Activated CD8-positive, alpha-beta T cell treated with anti-CD3 and anti-CD28 coated beads, Interleukin-2, amount 10 ng/mL, durations not matched to agents 7 days and 5 days (primary cell): ENCODE measurements around the gene KIF5C. TPM values are rescaled to one million over a fixed set of nuclear protein-coding genes. Genes with fewer than 3 reads are reported as not detected.

Source experiments
- ATAC-seq: fragments of 150-1000 bp; cut with Tn5 transposase; one replicate; pipeline ENCODE4 v1.10.0; 2021; ENCODE audit warnings: moderate library complexity
- CTCF ChIA-PET: fragments of 350-600 bp; sonication (Branson Sonifier 250); formaldehyde crosslinking; loops from one replicate; lab custom pipeline; 2021; ENCODE audit warnings: antibody characterized with exemption; lab: Charles Lee
- POLR2A ChIA-PET: fragments of 350-600 bp; sonication (Branson Sonifier 250); formaldehyde crosslinking; loops from one replicate; lab custom pipeline; 2021; ENCODE audit warnings: antibody characterized with exemption; lab: Charles Lee
- DNase-seq: peaks from one replicate; pipeline ENCODE4 v3.0.0-alpha.2; 2020
- H3K27ac Mint-ChIP-seq: one replicate; pipeline ENCODE4 v1.8.0; 2021; ENCODE audit warnings: mild to moderate bottlenecking, mixed read lengths
- H3K27me3 Mint-ChIP-seq: one replicate; pipeline ENCODE4 v1.8.0; 2021; ENCODE audit warnings: low read depth, mixed read lengths
- H3K36me3 Mint-ChIP-seq: one replicate; pipeline ENCODE4 v1.8.0; 2021; ENCODE audit warnings: low read depth, mixed read lengths
- H3K4me1 Mint-ChIP-seq: one replicate; pipeline ENCODE4 v1.8.0; 2021; ENCODE audit warnings: low read depth, mixed read lengths
- H3K4me3 Mint-ChIP-seq: one replicate; pipeline ENCODE4 v1.8.0; 2021; ENCODE audit warnings: mild to moderate bottlenecking, mixed read lengths
- H3K9me3 Mint-ChIP-seq: one replicate; pipeline ENCODE4 v1.8.0; 2022; ENCODE audit warnings: mixed read lengths; ENCODE audit not compliant: insufficient read depth
- total RNA-seq, 2 experiments: library from RNA; stranded (reverse); gene quantifications; one replicate each; pipeline ENCODE4 v1.2.3, GENCODE V29; 2021

Gene KIF5C
- total RNA-seq, 2 experiments from 2014 or later: 4.4 to 6.5 TPM

DNA sequence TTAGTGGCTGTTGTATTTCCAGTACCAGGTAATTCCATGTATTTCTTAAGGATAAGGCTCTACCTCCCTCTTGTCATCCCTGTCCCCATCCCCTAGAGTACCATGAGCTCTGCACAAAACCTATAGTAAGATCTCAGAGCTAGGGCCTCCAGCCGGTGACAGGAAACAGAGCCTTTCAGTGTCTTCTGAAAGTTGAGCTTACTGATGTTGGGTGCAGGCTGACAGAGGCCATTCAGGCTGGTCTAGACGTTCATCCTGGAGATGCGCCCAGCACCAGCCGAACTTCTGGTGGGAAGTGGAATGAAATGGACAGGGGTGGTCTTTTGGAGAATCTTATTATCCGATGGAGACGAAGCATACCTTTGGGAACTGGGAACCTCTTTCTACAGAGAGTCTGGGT is 146.7 kb downstream of the KIF5C start:
- Mint-ChIP-seq H3K4me3 (no peak overlapping the region), H3K27me3 (peaks cover 2% of the 10 kb centered on the region), H3K9me3 (no peaks in the 10 kb centered on the region), H3K27ac (no peak overlapping the region), H3K4me1 (no peaks in the 10 kb centered on the region), H3K36me3 (no peaks in the 10 kb centered on the region)
- DNase-seq (no peak), ATAC-seq (no peak)
- POLR2A ChIA-PET: no interaction called here
- CTCF ChIA-PET: no interaction called here

DNA sequence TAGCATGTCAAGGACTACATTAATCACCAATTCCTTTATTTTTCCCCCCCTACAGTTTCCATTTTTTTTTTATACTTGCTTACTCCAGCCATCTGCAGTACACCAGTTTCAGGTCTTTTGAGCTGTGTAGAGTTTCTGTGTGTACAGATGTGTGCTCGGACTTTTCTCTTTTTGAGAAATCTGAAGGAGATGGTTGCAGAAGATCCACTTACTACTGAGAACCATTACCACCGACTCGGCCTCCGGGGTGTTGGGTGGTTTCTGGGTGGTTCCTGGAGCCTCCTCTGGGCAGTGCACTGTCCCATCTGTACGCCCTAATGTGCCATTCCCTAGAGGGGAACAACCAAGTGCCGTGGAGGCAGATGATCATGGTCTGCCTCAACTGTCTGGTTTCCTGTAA is 148.1 kb downstream of the KIF5C start:
- Mint-ChIP-seq H3K4me1 (no peaks in the 10 kb centered on the region), H3K4me3 (no peak overlapping the region), H3K27ac (no peak overlapping the region), H3K27me3 (peaks cover 2% of the 10 kb centered on the region), H3K9me3 (no peaks in the 10 kb centered on the region), H3K36me3 (no peaks in the 10 kb centered on the region)
- ChIA-PET POLR2A (no interaction called here), CTCF (no interaction called here)
- no peak for ATAC-seq
- DNase-seq: no peak

DNA sequence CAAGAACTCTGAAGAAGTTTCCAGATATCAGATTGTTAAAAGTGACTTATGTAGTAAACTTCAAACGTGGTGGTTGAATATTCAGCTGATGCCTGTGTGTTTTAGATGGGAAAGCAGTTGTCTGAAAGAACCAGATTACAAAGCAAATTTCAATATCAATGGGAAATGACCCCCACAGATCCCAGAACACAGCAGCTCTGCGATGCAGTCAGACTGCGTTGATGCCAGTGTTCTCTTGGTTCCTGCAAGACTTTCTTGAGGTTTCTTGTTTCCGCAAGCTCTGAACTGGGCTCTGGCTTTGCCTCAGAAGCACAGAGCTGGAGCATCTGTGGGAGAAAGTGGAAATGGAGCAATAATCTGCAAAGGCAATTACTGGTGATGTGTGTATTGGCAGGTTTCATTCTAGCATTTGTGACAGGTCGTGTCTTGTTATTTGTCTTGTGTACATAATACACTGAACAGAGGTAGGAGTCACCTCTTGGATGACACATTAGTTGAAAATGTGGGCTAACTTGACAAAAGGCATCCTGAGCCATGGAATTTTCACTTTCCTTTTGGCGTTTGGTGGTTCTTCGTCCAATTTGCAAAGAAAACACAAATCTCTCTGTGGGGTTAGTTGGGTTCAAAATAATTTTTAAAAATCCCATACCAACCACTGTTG is 152.7 kb downstream of the KIF5C start:
- peaks cover 2% of the 10 kb centered on the region for H3K27me3 Mint-ChIP-seq
- no peaks in the 10 kb centered on the region for H3K9me3 Mint-ChIP-seq
- H3K27ac Mint-ChIP-seq: no peak overlapping the region
- no peak for DNase-seq
- peaks cover 7% of the 10 kb centered on the region for H3K4me1 Mint-ChIP-seq
- POLR2A ChIA-PET: no interaction called here
- H3K4me3 Mint-ChIP-seq: no peak overlapping the region
- ATAC-seq: no peak
- CTCF ChIA-PET: interaction anchor here (0.6 to 1.5 kb wide), 3 partner anchors 9 to 529 kb away, joined by 3 to 6 read pairs (median 3); no protein-coding TSS in a partner anchor
- no peaks in the 10 kb centered on the region for H3K36me3 Mint-ChIP-seq

DNA sequence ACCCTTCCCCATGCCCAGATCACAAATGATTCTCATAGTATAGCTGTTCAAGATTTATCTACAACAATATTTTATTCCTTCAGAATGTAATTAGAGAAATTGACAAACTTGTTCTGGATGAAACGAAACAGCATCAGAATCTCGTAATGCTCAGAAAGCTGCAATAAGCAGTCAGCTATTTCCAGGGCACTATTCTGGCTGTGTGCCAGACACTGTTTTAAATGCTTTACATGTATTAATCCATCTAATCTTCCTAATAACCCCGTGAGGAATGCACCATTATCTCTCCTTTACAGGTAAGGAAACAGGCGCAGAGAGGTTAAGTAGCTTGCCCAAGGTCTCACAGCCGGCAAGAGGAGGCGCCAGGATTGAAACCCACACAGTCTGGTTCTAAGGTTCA is 153.3 kb downstream of the KIF5C start:
- H3K4me1 Mint-ChIP-seq: peaks cover 7% of the 10 kb centered on the region
- ChIA-PET POLR2A (no interaction called here), CTCF (interaction anchor here (0.6 to 1.5 kb wide), 4 partner anchors 10 to 528 kb away, joined by 3 to 6 read pairs (median 3); no protein-coding TSS in a partner anchor)
- H3K9me3 Mint-ChIP-seq: no peaks in the 10 kb centered on the region
- no peak overlapping the region for H3K27ac Mint-ChIP-seq
- no peak overlapping the region for H3K4me3 Mint-ChIP-seq
- H3K36me3 Mint-ChIP-seq: no peaks in the 10 kb centered on the region
- peaks cover 2% of the 10 kb centered on the region for H3K27me3 Mint-ChIP-seq
- ATAC-seq: no peak
- no peak for DNase-seq

DNA sequence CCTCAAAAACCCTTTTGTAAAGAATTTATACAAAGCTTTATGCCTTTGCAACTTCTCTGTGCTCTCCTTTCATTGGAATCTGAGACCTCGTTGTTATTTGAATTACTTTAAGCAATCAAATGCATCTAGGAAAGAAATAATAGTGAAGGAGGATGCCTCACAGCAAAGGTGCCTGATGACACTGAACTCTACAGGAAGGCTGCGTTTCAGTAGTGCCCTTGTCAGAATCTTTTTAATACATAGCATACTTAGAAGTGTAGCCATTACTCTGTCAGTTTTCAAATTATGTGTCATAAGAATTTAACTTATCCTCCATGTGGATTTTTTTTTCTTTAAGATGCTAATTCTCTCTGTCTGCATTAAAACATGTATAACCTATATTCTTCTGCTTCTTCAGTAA is 153.9 kb downstream of the KIF5C start:
- ChIA-PET POLR2A (no interaction called here), CTCF (interaction anchor here (1.4 to 2.6 kb wide), 4 partner anchors 11 to 12 kb away, joined by 3 to 9 read pairs (median 4); no protein-coding TSS in a partner anchor)
- Mint-ChIP-seq H3K4me3 (no peak overlapping the region), H3K4me1 (peaks cover 7% of the 10 kb centered on the region), H3K9me3 (no peaks in the 10 kb centered on the region), H3K27me3 (peaks cover 6% of the 10 kb centered on the region), H3K36me3 (no peaks in the 10 kb centered on the region), H3K27ac (no peak overlapping the region)
- no peak for ATAC-seq
- DNase-seq: no peak

DNA sequence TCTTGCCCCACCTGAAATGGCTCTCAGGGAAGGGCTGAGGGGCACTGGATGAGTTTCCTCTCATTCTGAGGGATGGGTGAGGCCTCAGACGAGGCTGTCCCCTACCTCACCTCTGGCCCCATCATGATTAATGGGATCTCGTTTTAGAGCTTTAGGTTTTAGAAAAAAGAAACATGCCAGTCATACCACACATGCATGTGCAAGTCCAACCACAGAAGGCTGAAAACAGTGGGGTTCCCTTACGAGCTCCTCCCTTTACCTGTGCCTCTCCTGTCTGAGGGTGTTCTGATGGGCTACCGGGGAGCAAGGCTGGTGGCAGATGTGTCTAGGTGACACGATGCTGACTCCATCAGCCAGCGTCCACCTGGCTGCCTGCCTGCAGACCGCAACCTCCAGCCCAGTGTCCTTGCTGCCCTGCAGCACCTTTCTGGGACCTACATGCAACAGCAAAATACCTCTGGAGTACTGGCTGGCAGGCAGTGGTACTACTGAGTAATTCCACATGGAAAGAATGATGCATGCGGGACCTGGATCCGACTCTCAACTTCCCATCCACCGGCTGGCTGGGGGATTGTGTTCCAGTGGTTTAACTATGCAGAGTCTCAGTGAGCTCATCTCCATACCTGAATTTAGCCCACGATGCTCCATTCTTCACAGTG is 154.4 kb downstream of the KIF5C start:
- Mint-ChIP-seq H3K4me3 (no peak overlapping the region), H3K9me3 (no peaks in the 10 kb centered on the region), H3K27ac (no peak overlapping the region), H3K27me3 (peaks cover 9% of the 10 kb centered on the region), H3K4me1 (peaks cover 7% of the 10 kb centered on the region), H3K36me3 (no peaks in the 10 kb centered on the region)
- ChIA-PET POLR2A (no interaction called here), CTCF (interaction anchor here (1.5 to 2.6 kb wide), 2 partner anchors 10 to 12 kb away, joined by 3 to 9 read pairs; no protein-coding TSS in a partner anchor)
- ATAC-seq (no peak), DNase-seq (no peak)

DNA sequence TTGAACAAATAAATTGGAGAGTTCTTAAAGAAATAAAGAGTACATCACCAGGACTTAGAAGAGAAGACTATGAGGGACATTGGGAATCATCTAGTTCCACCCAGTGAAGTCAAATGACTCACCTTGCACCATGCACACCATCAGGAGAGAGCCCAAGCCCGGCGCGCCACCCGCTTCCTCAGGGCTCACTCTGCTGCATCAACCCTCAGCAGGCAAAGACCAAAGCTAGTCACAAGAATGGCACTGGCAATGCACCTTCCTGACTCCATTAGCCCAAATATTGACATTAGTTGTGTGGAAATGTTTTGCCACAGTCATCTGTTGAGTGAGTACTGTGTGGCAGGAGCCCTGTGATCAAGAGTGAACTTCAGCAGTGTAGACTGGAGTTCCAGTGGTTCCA is 156.4 kb downstream of the KIF5C start:
- Mint-ChIP-seq H3K9me3 (no peaks in the 10 kb centered on the region), H3K4me3 (no peak overlapping the region), H3K27me3 (peaks cover 13% of the 10 kb centered on the region), H3K27ac (no peak overlapping the region), H3K4me1 (peaks cover 7% of the 10 kb centered on the region), H3K36me3 (no peaks in the 10 kb centered on the region)
- ATAC-seq (no peak), DNase-seq (no peak)
- POLR2A ChIA-PET: no interaction called here
- CTCF ChIA-PET: interaction anchor here (0.6 to 2.6 kb wide), 3 partner anchors 14 to 178 kb away, joined by 3 to 9 read pairs (median 3); no protein-coding TSS in a partner anchor

DNA sequence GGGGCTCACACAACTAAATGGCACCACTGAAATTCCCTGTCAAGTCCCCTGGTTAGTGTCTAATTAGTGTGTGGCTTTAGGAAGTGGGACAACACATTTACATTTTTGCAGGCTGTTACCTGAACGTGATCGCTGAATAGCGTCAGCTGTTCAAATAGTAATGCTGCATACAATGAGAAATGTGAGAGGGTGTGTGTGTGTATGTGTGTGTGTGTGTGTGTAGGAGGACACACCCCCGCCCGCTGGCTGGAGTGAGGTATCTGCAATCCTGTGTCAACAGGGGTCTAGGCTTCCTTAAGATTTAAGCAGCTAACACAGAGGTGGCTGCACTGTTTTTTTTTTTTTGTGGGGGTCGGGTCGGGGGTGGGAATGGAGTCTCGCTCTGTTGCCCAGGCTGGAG is 158.7 kb downstream of the KIF5C start:
- no peaks in the 10 kb centered on the region for H3K9me3 Mint-ChIP-seq
- ATAC-seq: no peak
- H3K27ac Mint-ChIP-seq: no peak overlapping the region
- DNase-seq: no peak
- CTCF ChIA-PET: interaction anchor here (0.6 kb wide), 1 partner anchor 17 kb away, joined by 3 read pairs; no protein-coding TSS in a partner anchor
- H3K4me3 Mint-ChIP-seq: no peak overlapping the region
- POLR2A ChIA-PET: no interaction called here
- peaks cover 8% of the 10 kb centered on the region for H3K4me1 Mint-ChIP-seq
- peaks cover 30% of the 10 kb centered on the region for H3K27me3 Mint-ChIP-seq
- no peaks in the 10 kb centered on the region for H3K36me3 Mint-ChIP-seq

DNA sequence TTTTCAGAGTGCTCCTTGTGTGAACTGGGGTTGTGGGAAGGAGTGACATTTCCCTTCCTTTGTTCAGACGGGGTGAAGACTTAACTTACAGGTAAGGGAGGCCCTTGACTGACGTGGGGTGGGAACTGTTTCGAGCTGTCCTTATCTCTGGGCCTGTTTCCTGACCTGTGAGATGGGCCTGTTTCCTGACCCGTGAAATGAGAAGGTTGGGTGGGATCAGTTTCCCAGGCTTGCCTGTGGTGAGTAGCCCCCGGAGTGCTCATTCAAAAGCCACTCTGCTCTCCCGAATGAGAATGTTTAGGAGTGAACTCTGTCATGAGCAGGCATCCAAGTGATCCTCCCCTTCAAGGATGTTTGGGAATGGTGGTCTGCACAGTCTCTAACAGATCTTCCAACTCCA is 159.4 kb downstream of the KIF5C start:
- POLR2A ChIA-PET: no interaction called here
- no peak for DNase-seq
- Mint-ChIP-seq H3K9me3 (no peaks in the 10 kb centered on the region), H3K4me3 (no peak overlapping the region), H3K27me3 (peaks cover 33% of the 10 kb centered on the region), H3K4me1 (peaks cover 13% of the 10 kb centered on the region), H3K36me3 (no peaks in the 10 kb centered on the region), H3K27ac (no peak overlapping the region)
- ATAC-seq: no peak
- CTCF ChIA-PET: interaction anchor here (1.2 kb wide), 1 partner anchor 17 kb away, joined by 5 read pairs; no protein-coding TSS in a partner anchor

DNA sequence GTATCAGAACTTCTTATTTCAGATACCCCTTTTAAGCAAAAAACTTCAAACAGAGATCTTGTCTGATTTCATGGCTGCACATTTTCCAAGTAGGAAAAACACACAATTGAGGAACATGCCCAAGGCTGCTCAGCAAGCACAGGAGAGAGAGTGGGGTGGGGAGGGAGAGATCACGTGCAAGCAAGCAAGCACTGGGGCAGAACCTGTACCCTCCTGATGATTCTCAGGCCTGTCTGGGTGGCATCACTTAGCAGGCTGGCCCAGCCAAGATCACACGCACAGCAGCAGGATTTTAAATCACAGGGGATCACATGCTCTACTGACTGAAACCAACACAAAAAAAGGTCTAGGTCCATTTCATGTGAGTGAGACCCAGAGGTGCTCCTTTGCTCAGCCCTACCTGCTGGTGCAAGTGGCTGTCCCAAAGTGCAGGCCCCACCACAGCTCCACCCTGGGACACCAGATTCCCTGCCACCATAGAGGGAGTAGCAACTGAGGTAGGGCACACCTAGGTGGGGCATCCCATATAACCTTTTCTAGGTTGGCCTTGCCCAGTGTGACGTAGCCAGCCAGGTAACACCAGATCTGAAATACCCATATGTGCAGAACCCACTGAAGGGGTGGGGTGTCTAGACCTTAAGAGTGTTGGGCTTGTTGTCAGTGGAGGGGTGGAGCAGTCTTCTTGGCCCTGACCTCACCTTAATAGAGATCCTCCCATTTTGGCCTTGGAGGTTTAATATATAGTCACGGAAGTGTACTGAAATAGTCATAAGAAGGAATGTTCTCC is 161.7 kb downstream of the KIF5C start:
- H3K9me3 Mint-ChIP-seq: no peaks in the 10 kb centered on the region
- ATAC-seq: no peak
- H3K27me3 Mint-ChIP-seq: peaks cover 46% of the 10 kb centered on the region
- POLR2A ChIA-PET: no interaction called here
- DNase-seq: no peak
- CTCF ChIA-PET: interaction anchor here (1.3 to 2.2 kb wide), 2 partner anchors 19 to 20 kb away, joined by 3 to 5 read pairs; no protein-coding TSS in a partner anchor
- H3K36me3 Mint-ChIP-seq: no peaks in the 10 kb centered on the region
- peaks cover 12% of the 10 kb centered on the region for H3K4me1 Mint-ChIP-seq
- H3K4me3 Mint-ChIP-seq: no peak overlapping the region
- no peak overlapping the region for H3K27ac Mint-ChIP-seq

DNA sequence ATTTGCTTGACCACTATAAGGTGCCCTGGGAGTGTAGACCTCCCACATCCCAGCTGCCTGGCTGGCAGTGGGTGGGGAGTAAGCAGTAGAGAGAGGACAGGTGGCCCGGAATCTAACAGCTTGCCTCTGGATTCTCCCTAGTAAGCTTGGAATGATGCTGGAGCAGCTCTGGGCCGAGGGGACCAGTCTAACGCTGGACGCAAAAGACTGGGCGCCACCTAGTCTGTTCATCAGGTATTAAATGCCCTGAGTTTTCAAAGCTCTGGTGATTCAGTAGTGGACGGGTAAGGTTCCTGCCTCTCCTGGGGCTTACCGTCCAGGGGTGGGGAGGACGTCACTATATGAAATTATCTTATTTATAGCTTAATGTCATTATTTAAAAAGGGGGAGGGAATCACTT is 162.8 kb downstream of the KIF5C start:
- Mint-ChIP-seq H3K27me3 (peaks cover 54% of the 10 kb centered on the region), H3K9me3 (no peaks in the 10 kb centered on the region), H3K4me3 (no peak overlapping the region), H3K27ac (no peak overlapping the region), H3K4me1 (peaks cover 6% of the 10 kb centered on the region), H3K36me3 (no peaks in the 10 kb centered on the region)
- DNase-seq: no peak
- ChIA-PET CTCF (interaction anchor here (1.3 to 2.2 kb wide), 2 partner anchors 20 to 21 kb away, joined by 3 to 5 read pairs; no protein-coding TSS in a partner anchor), POLR2A (no interaction called here)
- ATAC-seq: no peak
